ENCODE data around the gene MST1R.

MST1R gene

DNA sequence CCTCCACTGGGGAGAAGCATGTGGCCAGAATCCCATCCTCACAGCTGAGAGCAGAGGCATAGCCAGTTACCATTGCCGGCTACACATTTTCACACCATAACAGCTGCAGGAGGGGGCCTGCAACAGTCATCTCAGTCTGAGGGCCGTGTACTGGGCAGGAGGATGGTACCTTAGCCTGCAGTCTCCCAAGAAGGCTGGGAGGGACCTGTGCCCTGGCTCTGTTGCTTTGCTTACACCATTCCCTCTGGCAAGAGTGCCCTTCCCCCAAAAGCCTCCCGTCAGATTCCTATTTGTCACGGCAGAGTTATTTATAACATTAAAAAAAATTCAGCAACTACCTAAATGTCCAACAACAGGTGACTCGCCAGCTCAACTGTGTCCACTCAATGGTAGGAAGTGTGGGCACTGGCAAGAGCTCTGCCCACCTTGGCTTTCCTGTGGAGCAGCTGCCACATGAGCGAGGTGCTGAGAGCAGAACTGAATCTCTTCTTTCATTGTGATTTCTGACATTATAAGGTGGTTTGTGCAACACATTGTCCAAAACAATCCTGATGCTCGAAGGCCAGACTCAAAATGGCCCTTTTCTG lies 38.4 kb downstream of the MST1R start:
- H3K36me3 ChIP-seq (ENCODE audit: control insufficient read depth, insufficient read depth, low read length), result no peaks in the 10 kb centered on the region
- no peak overlapping the region for H3K4me3 ChIP-seq (replicated peaks; ENCODE audit: low read depth, low read length)
- TF ChIP-seq, protein P1, sequence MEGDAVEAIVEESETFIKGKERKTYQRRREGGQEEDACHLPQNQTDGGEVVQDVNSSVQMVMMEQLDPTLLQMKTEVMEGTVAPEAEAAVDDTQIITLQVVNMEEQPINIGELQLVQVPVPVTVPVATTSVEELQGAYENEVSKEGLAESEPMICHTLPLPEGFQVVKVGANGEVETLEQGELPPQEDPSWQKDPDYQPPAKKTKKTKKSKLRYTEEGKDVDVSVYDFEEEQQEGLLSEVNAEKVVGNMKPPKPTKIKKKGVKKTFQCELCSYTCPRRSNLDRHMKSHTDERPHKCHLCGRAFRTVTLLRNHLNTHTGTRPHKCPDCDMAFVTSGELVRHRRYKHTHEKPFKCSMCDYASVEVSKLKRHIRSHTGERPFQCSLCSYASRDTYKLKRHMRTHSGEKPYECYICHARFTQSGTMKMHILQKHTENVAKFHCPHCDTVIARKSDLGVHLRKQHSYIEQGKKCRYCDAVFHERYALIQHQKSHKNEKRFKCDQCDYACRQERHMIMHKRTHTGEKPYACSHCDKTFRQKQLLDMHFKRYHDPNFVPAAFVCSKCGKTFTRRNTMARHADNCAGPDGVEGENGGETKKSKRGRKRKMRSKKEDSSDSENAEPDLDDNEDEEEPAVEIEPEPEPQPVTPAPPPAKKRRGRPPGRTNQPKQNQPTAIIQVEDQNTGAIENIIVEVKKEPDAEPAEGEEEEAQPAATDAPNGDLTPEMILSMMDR (IDR thresholded peaks at IDR 0.05; ENCODE audit: insufficient read depth, low read length, poor library complexity, severe bottlenecking), result no peak
- no peak for DNase-seq (ENCODE audit: extremely low read depth, insufficient read length)
- H3K27me3 ChIP-seq (replicated peaks; ENCODE audit: control insufficient read depth, insufficient read depth, low read length), result peaks cover 7% of the 10 kb centered on the region

DNA sequence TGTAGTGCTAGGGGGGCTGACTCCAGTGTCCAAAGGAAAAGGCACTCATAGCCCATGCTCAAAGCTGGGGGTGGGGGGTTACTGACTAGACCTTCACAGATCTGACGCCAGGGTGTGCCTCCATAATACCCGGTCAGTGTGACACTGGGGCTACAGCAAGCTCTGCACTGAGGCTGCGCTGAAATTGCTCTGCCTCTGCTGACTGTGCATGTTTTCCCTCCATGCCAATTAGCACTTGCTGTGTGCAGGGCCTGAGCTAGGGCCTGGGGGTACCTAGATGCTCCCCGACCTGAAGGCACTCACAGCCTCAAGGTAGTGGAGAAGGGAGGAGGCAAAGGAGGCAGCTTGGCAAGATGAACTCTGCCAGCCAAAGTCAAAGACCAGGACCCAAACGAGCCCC lies 39.2 kb downstream of the MST1R start:
- no peak overlapping the region for H3K4me3 ChIP-seq (replicated peaks; ENCODE audit: low read depth, low read length)
- TF ChIP-seq, protein P1 (IDR thresholded peaks at IDR 0.05; ENCODE audit: insufficient read depth, low read length, poor library complexity, severe bottlenecking), result no peak
- H3K27me3 ChIP-seq (replicated peaks; ENCODE audit: control insufficient read depth, insufficient read depth, low read length), result peaks cover 7% of the 10 kb centered on the region
- H3K36me3 ChIP-seq (ENCODE audit: control insufficient read depth, insufficient read depth, low read length), result no peaks in the 10 kb centered on the region
- DNase-seq (ENCODE audit: extremely low read depth, insufficient read length), result no peak

DNA sequence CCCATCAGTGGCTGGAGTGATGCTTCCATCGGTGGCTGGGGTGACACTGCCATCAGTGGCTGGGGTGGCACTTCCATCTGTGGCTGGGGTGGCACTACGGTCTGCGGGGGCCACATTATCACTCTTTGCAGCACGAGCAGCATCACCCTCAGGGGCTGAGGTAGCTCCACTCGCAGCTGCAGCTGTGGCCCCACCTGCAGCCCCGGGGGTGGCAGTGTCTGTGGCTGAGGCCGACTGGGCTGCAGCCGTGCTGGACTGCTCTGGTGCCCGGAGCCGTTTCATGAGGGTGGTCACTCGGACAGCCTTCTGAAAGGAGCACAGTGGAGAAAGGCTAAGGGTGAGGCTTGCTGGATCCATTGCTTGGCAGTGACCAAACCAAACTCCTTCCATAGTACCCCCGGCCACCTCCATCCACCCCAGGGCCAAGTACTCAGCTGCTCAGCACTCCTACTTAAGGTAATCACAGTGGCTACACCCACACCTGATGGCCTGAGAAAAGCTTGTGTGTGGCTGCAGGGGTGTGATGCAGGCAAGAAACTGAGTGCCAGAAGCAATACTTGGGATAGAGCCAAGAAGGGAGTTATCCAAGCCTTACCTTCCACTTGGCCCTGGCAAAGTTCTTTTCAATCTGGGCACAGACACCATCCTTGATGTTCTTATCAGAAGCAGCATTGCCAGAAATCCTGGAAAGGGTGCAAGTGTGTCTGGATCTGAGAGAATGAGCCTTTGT lies 43.9 kb downstream of the MST1R start:
- no peaks in the 10 kb centered on the region; the same call in 1 of the 2 replicates for H3K27me3 ChIP-seq (replicated peaks; ENCODE audit: control insufficient read depth, insufficient read depth, low read length)
- H3K36me3 ChIP-seq (ENCODE audit: control insufficient read depth, insufficient read depth, low read length), result no peaks in the 10 kb centered on the region
- H3K4me3 ChIP-seq (replicated peaks; ENCODE audit: low read depth, low read length), result no peak overlapping the region
- DNase-seq (ENCODE audit: extremely low read depth, insufficient read length), result no peak
- TF ChIP-seq, protein P1 (IDR thresholded peaks at IDR 0.05; ENCODE audit: insufficient read depth, low read length, poor library complexity, severe bottlenecking), result no peak

DNA sequence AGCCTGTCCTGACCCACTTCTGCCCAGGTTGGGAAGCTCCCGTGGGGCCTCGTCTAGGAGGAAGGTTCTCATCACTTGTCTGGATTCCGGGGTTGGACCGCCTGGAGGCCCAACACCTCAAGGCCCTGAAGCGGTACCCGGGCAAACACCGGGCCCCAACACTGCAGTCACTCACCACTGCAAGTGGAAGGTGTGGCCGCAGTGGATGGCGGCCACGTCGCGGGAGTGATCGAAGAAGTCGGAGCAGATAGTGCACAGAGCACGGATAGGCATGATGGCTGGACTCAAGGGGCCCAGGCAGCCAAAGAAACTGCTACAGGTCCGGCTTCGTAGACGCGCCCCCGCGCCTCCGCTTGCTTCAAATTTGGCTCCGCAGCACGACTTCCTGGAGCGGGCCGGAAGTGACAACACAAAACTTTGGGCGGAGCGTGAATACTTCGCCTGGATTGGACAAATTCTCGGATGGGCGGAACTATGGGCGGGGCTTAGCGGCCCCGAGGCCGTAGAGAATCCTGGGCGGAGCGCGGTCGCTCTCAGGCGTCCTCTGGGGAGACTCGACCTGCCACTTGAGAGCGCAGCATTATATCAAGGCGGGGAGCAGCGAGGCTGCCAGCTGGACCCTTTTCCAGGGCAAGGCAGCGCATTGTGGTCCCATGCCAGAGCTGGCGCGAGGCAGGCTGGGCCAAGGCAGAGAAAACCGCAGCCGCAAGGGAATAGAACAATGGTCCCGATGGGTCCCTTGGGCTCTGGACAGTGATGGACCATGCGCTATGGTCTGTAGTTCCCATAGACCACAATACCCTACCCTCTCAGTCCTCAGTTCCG lies 47.3 kb downstream of the MST1R start, which contains the start of gene TRAIP:
Gene TRAIP (minus strand): TSS at position 384 of the 825 bp plus-strand sequence. CDS start 111 bp downstream, at position 273.
- Histone ChIP-seq H3K4me3 (replicated peaks; ENCODE audit: low read depth, low read length) (peak within 1 kb of the TSS; percentile 95), H3K27me3 (replicated peaks; ENCODE audit: control insufficient read depth, insufficient read depth, low read length) (no peaks in the 10 kb centered on the region; the same call in 1 of the 2 replicates), H3K36me3 (ENCODE audit: control insufficient read depth, insufficient read depth, low read length) (no peaks in the 10 kb centered on the region)
- DNase-seq (ENCODE audit: extremely low read depth, insufficient read length), result peak; percentile 94
- TF ChIP-seq, protein P1 (IDR thresholded peaks at IDR 0.05; ENCODE audit: insufficient read depth, low read length, poor library complexity, severe bottlenecking), result peak; percentile 20

DNA sequence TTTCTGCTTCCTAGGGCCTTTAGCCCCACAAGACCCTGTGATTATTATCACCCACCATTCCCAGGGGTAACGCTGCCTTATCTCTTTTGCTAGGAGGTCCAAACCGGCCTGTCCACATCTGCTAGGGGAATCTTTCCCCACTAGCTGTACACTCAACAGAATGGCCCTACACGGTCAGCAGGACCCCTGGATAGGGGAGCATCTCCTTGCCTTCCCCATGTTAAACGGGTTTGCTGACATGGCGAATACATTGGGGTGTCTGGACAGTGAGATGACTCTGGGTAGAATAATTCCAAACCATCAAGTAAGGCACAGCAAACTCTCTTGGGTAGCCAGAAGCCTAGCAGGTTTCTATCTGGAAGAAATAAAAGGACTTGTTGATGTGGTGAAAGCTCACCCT lies 48.0 kb downstream of the MST1R start:
- Histone ChIP-seq H3K4me3 (replicated peaks; ENCODE audit: low read depth, low read length) (peak overlapping the region; percentile 95), H3K27me3 (replicated peaks; ENCODE audit: control insufficient read depth, insufficient read depth, low read length) (no peaks in the 10 kb centered on the region; the same call in 1 of the 2 replicates), H3K36me3 (ENCODE audit: control insufficient read depth, insufficient read depth, low read length) (no peaks in the 10 kb centered on the region)
- no peak for DNase-seq (ENCODE audit: extremely low read depth, insufficient read length)
- TF ChIP-seq, protein P1 (IDR thresholded peaks at IDR 0.05; ENCODE audit: insufficient read depth, low read length, poor library complexity, severe bottlenecking), result no peak
